ENCODE data around the gene GPR132. TPM values are rescaled to one million over a fixed set of nuclear protein-coding genes. Genes with fewer than 3 reads are reported as not detected.

Gene GPR132
- total RNA-seq, 1 experiment from 2014 or later = 0.20 TPM

- Histone ChIP-seq H3K9ac (ENCODE audit: extremely low read depth, insufficient read length, low read length) (no peak overlapping the region), H3K18ac (ENCODE audit: insufficient read length, low read depth, low read length) (no peak overlapping the region), H2BK20ac (ENCODE audit: low read depth, low read length, poor library complexity, severe bottlenecking) (no peak overlapping the region), H3T11ph (ENCODE audit: low read length) (no peak overlapping the region), H3K14ac (ENCODE audit: insufficient read depth, low read length) (no peak overlapping the region), H4K5ac (ENCODE audit: insufficient read length, low read depth, low read length) (no peak overlapping the region), H3K23ac (ENCODE audit: insufficient read length, low read depth, low read length) (no peak overlapping the region), H3K27ac (ENCODE audit: insufficient read length, low read depth, low read length) (no peak overlapping the region), H2BK15ac (ENCODE audit: low read depth, low read length) (no peak overlapping the region), H2AFZ (ENCODE audit: low read length) (no peak overlapping the region), H3K4me1 (ENCODE audit: insufficient read depth, low read length) (no peaks in the 10 kb centered on the region), H3K79me1 (ENCODE audit: insufficient read depth, low read depth, low read length, poor library complexity, severe bottlenecking) (no peaks in the 10 kb centered on the region), H3K27me3 (ENCODE audit: insufficient read depth, low read length) (peaks cover 1% of the 10 kb centered on the region; the same call in 1 of the 2 replicates), H3K56ac (ENCODE audit: insufficient read length, low read depth, low read length) (no peak overlapping the region), H3K4me2 (ENCODE audit: insufficient read depth, insufficient read length, low read length) (no peak overlapping the region), H4K91ac (ENCODE audit: insufficient read length, low read depth, low read length) (no peak overlapping the region), H2BK12ac (ENCODE audit: insufficient read length, low read depth, low read length) (no peak overlapping the region), H4K20me1 (ENCODE audit: control insufficient read depth, insufficient read depth, insufficient read length) (no peaks in the 10 kb centered on the region), H3K79me2 (ENCODE audit: insufficient read depth, low read length) (no peaks in the 10 kb centered on the region), H4K8ac (replicated peaks; ENCODE audit: insufficient read length, low read depth, low read length) (no peak overlapping the region), H2BK120ac (ENCODE audit: low read depth, low read length, poor library complexity, severe bottlenecking) (no peak overlapping the region), H2BK5ac (ENCODE audit: insufficient read length, low read length) (no peak overlapping the region), H3K23me2 (ENCODE audit: insufficient read length, low read depth, low read length, poor library complexity, severe bottlenecking) (peaks cover 3% of the 10 kb centered on the region), H3K4ac (ENCODE audit: low read depth, low read length) (no peak overlapping the region), H2AK5ac (ENCODE audit: insufficient read length, low read length) (no peak overlapping the region), H3K9me3 (ENCODE audit: control insufficient read depth, low read depth, low read length) (peaks cover 11% of the 10 kb centered on the region)
- Mint-ChIP-seq H3K4me1 (peaks cover 4 to 7% of the 10 kb centered on the region in 2 experiments), H3K27ac (no peak overlapping the region), H3K36me3 (ENCODE audit: insufficient read depth in 1 of 3, low read depth in 3 of 3) (peaks cover 0 to 8% (median 5%) of the 10 kb centered on the region in 3 experiments; a peak in 3 of 7 replicates), H3K27me3 (ENCODE audit: low read depth) (peaks cover 68% of the 10 kb centered on the region), H3K4me3 (no peak overlapping the region), H3K9me3 (peaks cover 30 to 31% of the 10 kb centered on the region in 2 experiments)
- DNase-seq = no peak
- TF ChIP-seq, protein P1, sequence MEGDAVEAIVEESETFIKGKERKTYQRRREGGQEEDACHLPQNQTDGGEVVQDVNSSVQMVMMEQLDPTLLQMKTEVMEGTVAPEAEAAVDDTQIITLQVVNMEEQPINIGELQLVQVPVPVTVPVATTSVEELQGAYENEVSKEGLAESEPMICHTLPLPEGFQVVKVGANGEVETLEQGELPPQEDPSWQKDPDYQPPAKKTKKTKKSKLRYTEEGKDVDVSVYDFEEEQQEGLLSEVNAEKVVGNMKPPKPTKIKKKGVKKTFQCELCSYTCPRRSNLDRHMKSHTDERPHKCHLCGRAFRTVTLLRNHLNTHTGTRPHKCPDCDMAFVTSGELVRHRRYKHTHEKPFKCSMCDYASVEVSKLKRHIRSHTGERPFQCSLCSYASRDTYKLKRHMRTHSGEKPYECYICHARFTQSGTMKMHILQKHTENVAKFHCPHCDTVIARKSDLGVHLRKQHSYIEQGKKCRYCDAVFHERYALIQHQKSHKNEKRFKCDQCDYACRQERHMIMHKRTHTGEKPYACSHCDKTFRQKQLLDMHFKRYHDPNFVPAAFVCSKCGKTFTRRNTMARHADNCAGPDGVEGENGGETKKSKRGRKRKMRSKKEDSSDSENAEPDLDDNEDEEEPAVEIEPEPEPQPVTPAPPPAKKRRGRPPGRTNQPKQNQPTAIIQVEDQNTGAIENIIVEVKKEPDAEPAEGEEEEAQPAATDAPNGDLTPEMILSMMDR (conservative IDR thresholded peaks at IDR 0.05) = no peak
- no CpG with 5 or more reads among the region's 7 CpGs for WGBS (ENCODE audit: extremely low coverage, insufficient read length, low lambda C conversion rate)
These were observed 32.5 kb upstream of the GPR132 start for GRCh38 chr14:105097794-105098127.

Measured in H9 (cell line).